Activated CD8-positive, alpha-beta memory T cell treated with anti-CD3 and anti-CD28 coated beads, Interleukin-2, amount 10 ng/mL, durations not matched to agents 7 days and 5 days (primary cell): ENCODE measurements around the gene SLC34A1. TPM values are rescaled to one million over a fixed set of nuclear protein-coding genes. Genes with fewer than 3 reads are reported as not detected.
"Not testable (repeated sequence)": the region's sequence is repeated elsewhere in the genome, so short reads cannot be mapped to it uniquely, and the experiment has no call there.

Experiments
- ATAC-seq: fragments of 150-1000 bp; cut with Tn5 transposase; one replicate; pipeline ENCODE4 v1.10.0; 2021; ENCODE audit warnings: moderate library complexity
- CTCF ChIA-PET: fragments of 350-600 bp; sonication (Branson Sonifier 250); formaldehyde crosslinking; loops from one replicate; lab custom pipeline; 2021; ENCODE audit warnings: antibody characterized with exemption; lab: Charles Lee
- DNase-seq: peaks from one replicate; pipeline ENCODE4 v3.0.0-alpha.2; 2020
- H3K27ac Mint-ChIP-seq: one replicate; pipeline ENCODE4 v1.8.0; 2021; ENCODE audit warnings: mild to moderate bottlenecking, mixed read lengths
- H3K27me3 Mint-ChIP-seq: one replicate; pipeline ENCODE4 v1.8.0; 2021; ENCODE audit warnings: mixed read lengths
- H3K36me3 Mint-ChIP-seq: one replicate; pipeline ENCODE4 v1.8.0; 2021; ENCODE audit warnings: mild to moderate bottlenecking, mixed read lengths
- H3K4me1 Mint-ChIP-seq: one replicate; pipeline ENCODE4 v1.8.0; 2021; ENCODE audit warnings: mixed read lengths
- H3K4me3 Mint-ChIP-seq: one replicate; pipeline ENCODE4 v1.8.0; 2021; ENCODE audit warnings: mild to moderate bottlenecking, moderate library complexity, mixed read lengths
- H3K9me3 Mint-ChIP-seq: one replicate; pipeline ENCODE4 v1.8.0; 2022; ENCODE audit warnings: low read depth, mixed read lengths
- total RNA-seq, 2 experiments: library from RNA; stranded (reverse); gene quantifications; one replicate each; pipeline ENCODE4 v1.2.3, GENCODE V29; 2021

SLC34A1 gene
- total RNA-seq, 2 experiments from 2014 or later = 0.19 to 0.85 TPM

GRCh38 chr5:177372910-177373309 is 11.3 kb upstream of the SLC34A1 start:
- H3K4me3 Mint-ChIP-seq = peak overlapping the region; percentile 33
- peaks cover 26% of the 10 kb centered on the region for H3K36me3 Mint-ChIP-seq
- peaks cover 48% of the 10 kb centered on the region for H3K4me1 Mint-ChIP-seq
- H3K27ac Mint-ChIP-seq = peak overlapping the region; percentile 87
- H3K9me3 Mint-ChIP-seq = no peaks in the 10 kb centered on the region
- ATAC-seq = no peak
- CTCF ChIA-PET = interaction anchor here (1.2 to 22.1 kb wide), 10 partner anchors 8 to 120 kb away, joined by 3 to 405 read pairs (median 33); partner anchors contain the start of genes MXD3, PFN3, RGS14 and SLC34A1
- DNase-seq = no peak
- H3K27me3 Mint-ChIP-seq = no peaks in the 10 kb centered on the region

GRCh38 chr5:177373806-177374205 is 10.4 kb upstream of the SLC34A1 start:
- Mint-ChIP-seq H3K4me3 (no peak overlapping the region), H3K27ac (no peak overlapping the region), H3K36me3 (peaks cover 17% of the 10 kb centered on the region), H3K4me1 (peaks cover 44% of the 10 kb centered on the region), H3K27me3 (no peaks in the 10 kb centered on the region), H3K9me3 (no peaks in the 10 kb centered on the region)
- ATAC-seq = no peak
- no peak for DNase-seq
- CTCF ChIA-PET = interaction anchor here (1.2 to 22.1 kb wide), 5 partner anchors 9 to 82 kb away, joined by 3 to 405 read pairs (median 57); partner anchors contain the start of genes MXD3, RGS14 and SLC34A1

GRCh38 chr5:177374211-177374610 is 10.0 kb upstream of the SLC34A1 start:
- ATAC-seq (no peak), DNase-seq (no peak)
- H3K36me3 Mint-ChIP-seq = peaks cover 13% of the 10 kb centered on the region
- H3K27me3 Mint-ChIP-seq = no peaks in the 10 kb centered on the region
- H3K27ac Mint-ChIP-seq = peak overlapping the region; percentile 34
- peaks cover 44% of the 10 kb centered on the region for H3K4me1 Mint-ChIP-seq
- CTCF ChIA-PET = interaction anchor here (0.6 to 22.1 kb wide), 6 partner anchors 10 to 328 kb away, joined by 3 to 405 read pairs (median 28); partner anchors contain the start of genes RGS14 and SLC34A1
- H3K9me3 Mint-ChIP-seq = no peaks in the 10 kb centered on the region
- H3K4me3 Mint-ChIP-seq = no peak overlapping the region

GRCh38 chr5:177375516-177375915 is 8.7 kb upstream of the SLC34A1 start:
- not testable (repeated sequence) for H3K4me3 Mint-ChIP-seq, DNase-seq, ATAC-seq, H3K9me3 Mint-ChIP-seq, H3K27me3 Mint-ChIP-seq, H3K36me3 Mint-ChIP-seq
- CTCF ChIA-PET = interaction anchor here (1.0 to 22.1 kb wide), 5 partner anchors 11 to 126 kb away, joined by 3 to 405 read pairs (median 3); partner anchors contain the start of genes RGS14 and SLC34A1
- Mint-ChIP-seq H3K27ac (peak overlapping the region; percentile 11), H3K4me1 (peaks cover 43% of the 10 kb centered on the region)

GRCh38 chr5:177376107-177376506 is 8.1 kb upstream of the SLC34A1 start:
- Mint-ChIP-seq H3K27me3 (no peaks in the 10 kb centered on the region), H3K4me3 (no peak overlapping the region), H3K4me1 (peaks cover 44% of the 10 kb centered on the region), H3K36me3 (peaks cover 8% of the 10 kb centered on the region), H3K9me3 (no peaks in the 10 kb centered on the region), H3K27ac (no peak overlapping the region)
- ATAC-seq (no peak), DNase-seq (no peak)
- CTCF ChIA-PET = interaction anchor here (0.6 to 20.4 kb wide), 6 partner anchors 11 to 97 kb away, joined by 3 to 405 read pairs (median 3); partner anchors contain the start of gene RGS14

GRCh38 chr5:177377851-177378776 is 6.1 kb upstream of the SLC34A1 start:
- Mint-ChIP-seq H3K4me3 (no peak overlapping the region), H3K36me3 (peaks cover under 1% of the 10 kb centered on the region), H3K4me1 (peaks cover 26% of the 10 kb centered on the region), H3K27ac (no peak overlapping the region), H3K9me3 (no peaks in the 10 kb centered on the region), H3K27me3 (no peaks in the 10 kb centered on the region)
- DNase-seq (no peak), ATAC-seq (no peak)
- CTCF ChIA-PET = interaction anchor here (1.1 to 20.4 kb wide), 9 partner anchors 11 to 123 kb away, joined by 3 to 405 read pairs (median 7); partner anchors contain the start of genes LMAN2 and RGS14

GRCh38 chr5:177378884-177379883 is 5.0 kb upstream of the SLC34A1 start:
- H3K9me3 Mint-ChIP-seq = no peaks in the 10 kb centered on the region
- ATAC-seq = peak; percentile 87
- H3K27me3 Mint-ChIP-seq = no peaks in the 10 kb centered on the region
- CTCF ChIA-PET = interaction anchor here (0.6 to 20.4 kb wide), 10 partner anchors 10 to 185 kb away, joined by 3 to 405 read pairs (median 5); partner anchors contain the start of genes LMAN2 and RGS14
- peaks cover 17% of the 10 kb centered on the region for H3K4me1 Mint-ChIP-seq
- no peak overlapping the region for H3K4me3 Mint-ChIP-seq
- DNase-seq = no peak
- no peaks in the 10 kb centered on the region for H3K36me3 Mint-ChIP-seq
- peak overlapping the region; percentile 42 for H3K27ac Mint-ChIP-seq

GRCh38 chr5:177380805-177381126 is 3.5 kb upstream of the SLC34A1 start:
- ATAC-seq = no peak
- Mint-ChIP-seq H3K36me3 (no peaks in the 10 kb centered on the region), H3K27ac (no peak overlapping the region), H3K4me1 (peaks cover 22% of the 10 kb centered on the region), H3K4me3 (no peak overlapping the region), H3K9me3 (no peaks in the 10 kb centered on the region), H3K27me3 (no peaks in the 10 kb centered on the region)
- no peak for DNase-seq
- CTCF ChIA-PET = interaction anchor here (1.2 to 20.4 kb wide), 5 partner anchors 9 to 75 kb away, joined by 3 to 405 read pairs (median 19); partner anchors contain the start of gene RGS14

GRCh38 chr5:177382423-177383029 is 1.7 kb upstream of the SLC34A1 start:
- Mint-ChIP-seq H3K9me3 (no peaks in the 10 kb centered on the region), H3K36me3 (no peaks in the 10 kb centered on the region), H3K4me3 (no peak overlapping the region), H3K27me3 (no peaks in the 10 kb centered on the region), H3K4me1 (peaks cover 32% of the 10 kb centered on the region), H3K27ac (no peak overlapping the region)
- CTCF ChIA-PET = interaction anchor here (0.8 to 20.4 kb wide), 9 partner anchors 18 to 73 kb away, joined by 3 to 405 read pairs (median 4); partner anchors contain the start of gene RGS14
- DNase-seq (no peak), ATAC-seq (no peak)

- H3K36me3 Mint-ChIP-seq = no peaks in the 10 kb centered on the region
- ATAC-seq = no peak
Observed at GRCh38 chr5:177383181-177383580, 1.1 kb upstream of the SLC34A1 start.

GRCh38 chr5:177385720-177386119 is 1.5 kb downstream of the SLC34A1 start:
- Mint-ChIP-seq H3K4me1 (peaks cover 49% of the 10 kb centered on the region), H3K36me3 (no peaks in the 10 kb centered on the region), H3K9me3 (no peaks in the 10 kb centered on the region), H3K27ac (no peak overlapping the region), H3K4me3 (no peak overlapping the region), H3K27me3 (no peaks in the 10 kb centered on the region)
- DNase-seq (no peak), ATAC-seq (no peak)
- CTCF ChIA-PET = interaction anchor here (0.7 to 20.4 kb wide), 8 partner anchors 19 to 115 kb away, joined by 3 to 405 read pairs (median 6); partner anchors contain the start of genes PDLIM7 and RGS14

More at GRCh38 chr5:177383181-177383580, 1.1 kb upstream of the SLC34A1 start:
- CTCF ChIA-PET = interaction anchor here (0.8 to 20.4 kb wide), 10 partner anchors 18 to 118 kb away, joined by 3 to 405 read pairs (median 4); partner anchors contain the start of gene RGS14
- Mint-ChIP-seq H3K9me3 (no peaks in the 10 kb centered on the region), H3K4me3 (no peak overlapping the region), H3K27ac (no peak overlapping the region), H3K4me1 (peaks cover 35% of the 10 kb centered on the region), H3K27me3 (no peaks in the 10 kb centered on the region)
- no peak for DNase-seq

- DNase-seq = no peak
- no peaks in the 10 kb centered on the region for H3K27me3 Mint-ChIP-seq
- CTCF ChIA-PET = interaction anchor here (0.7 to 20.4 kb wide), 6 partner anchors 18 to 112 kb away, joined by 3 to 405 read pairs (median 44); partner anchors contain the start of genes PDLIM7 and RGS14
- no peak for ATAC-seq
- H3K27ac Mint-ChIP-seq = no peak overlapping the region
- H3K36me3 Mint-ChIP-seq = no peaks in the 10 kb centered on the region
- no peak overlapping the region for H3K4me3 Mint-ChIP-seq
- H3K9me3 Mint-ChIP-seq = no peaks in the 10 kb centered on the region
- H3K4me1 Mint-ChIP-seq = peaks cover 54% of the 10 kb centered on the region
Observed at GRCh38 chr5:177386542-177386941, 2.3 kb downstream of the SLC34A1 start.
